Activated CD8-positive, alpha-beta T cell treated with anti-CD3 and anti-CD28 coated beads for 36 hours (primary cell): ENCODE data around the gene AGR3. TPM values are rescaled to one million over a fixed set of nuclear protein-coding genes. Genes with fewer than 3 reads are reported as not detected.

Experiments used
- ATAC-seq: fragments of 200-7000 bp; cut with Tn5 transposase; one replicate; pipeline ENCODE4 v1.10.0; 2021; ENCODE audit warnings: mild to moderate bottlenecking, moderate library complexity
- CTCF ChIA-PET: fragments of 350-600 bp; sonication (Branson Sonifier 250); formaldehyde crosslinking; loops from one replicate; lab custom pipeline; 2021; ENCODE audit warnings: antibody characterized with exemption; lab: Charles Lee
- POLR2A ChIA-PET: fragments of 350-600 bp; sonication (Branson Sonifier 250); formaldehyde crosslinking; loops from one replicate; lab custom pipeline; 2021; ENCODE audit warnings: antibody characterized with exemption; lab: Charles Lee
- DNase-seq: peaks from one replicate; pipeline ENCODE4 v3.0.0-alpha.2; 2020
- H3K27ac Mint-ChIP-seq: one replicate; pipeline ENCODE4 v1.8.0; 2021; ENCODE audit warnings: mild to moderate bottlenecking, mixed read lengths
- H3K27me3 Mint-ChIP-seq: one replicate; pipeline ENCODE4 v1.8.0; 2021; ENCODE audit warnings: mixed read lengths
- H3K36me3 Mint-ChIP-seq: one replicate; pipeline ENCODE4 v1.8.0; 2021; ENCODE audit warnings: low read depth, mixed read lengths
- H3K4me1 Mint-ChIP-seq: one replicate; pipeline ENCODE4 v1.8.0; 2021; ENCODE audit warnings: low read depth, mixed read lengths
- H3K4me3 Mint-ChIP-seq: one replicate; pipeline ENCODE4 v1.8.0; 2021; ENCODE audit warnings: mild to moderate bottlenecking, moderate library complexity, mixed read lengths
- H3K9me3 Mint-ChIP-seq: one replicate; pipeline ENCODE4 v1.8.0; 2021; ENCODE audit warnings: mixed read lengths
- intact Hi-C: fragments of 100-400 bp; cut with micrococcal nuclease; formaldehyde crosslinking; loops from one replicate; pipeline ENCODE4 v1.10.0; 2022
- total RNA-seq, 2 experiments: library from RNA; stranded (reverse); gene quantifications; one replicate each; pipeline ENCODE4 v1.2.3, GENCODE V29; 2021
- TF ChIP-seq, protein P1 (sequence below): fragments of 200-600 bp; IDR thresholded peaks from one replicate; pipeline ENCODE4 v1.8.0; 2022; ENCODE audit warnings: antibody characterized with exemption, mild to moderate bottlenecking

The AGR3 gene
- total RNA-seq, 2 experiments from 2014 or later: not detected

DNA sequence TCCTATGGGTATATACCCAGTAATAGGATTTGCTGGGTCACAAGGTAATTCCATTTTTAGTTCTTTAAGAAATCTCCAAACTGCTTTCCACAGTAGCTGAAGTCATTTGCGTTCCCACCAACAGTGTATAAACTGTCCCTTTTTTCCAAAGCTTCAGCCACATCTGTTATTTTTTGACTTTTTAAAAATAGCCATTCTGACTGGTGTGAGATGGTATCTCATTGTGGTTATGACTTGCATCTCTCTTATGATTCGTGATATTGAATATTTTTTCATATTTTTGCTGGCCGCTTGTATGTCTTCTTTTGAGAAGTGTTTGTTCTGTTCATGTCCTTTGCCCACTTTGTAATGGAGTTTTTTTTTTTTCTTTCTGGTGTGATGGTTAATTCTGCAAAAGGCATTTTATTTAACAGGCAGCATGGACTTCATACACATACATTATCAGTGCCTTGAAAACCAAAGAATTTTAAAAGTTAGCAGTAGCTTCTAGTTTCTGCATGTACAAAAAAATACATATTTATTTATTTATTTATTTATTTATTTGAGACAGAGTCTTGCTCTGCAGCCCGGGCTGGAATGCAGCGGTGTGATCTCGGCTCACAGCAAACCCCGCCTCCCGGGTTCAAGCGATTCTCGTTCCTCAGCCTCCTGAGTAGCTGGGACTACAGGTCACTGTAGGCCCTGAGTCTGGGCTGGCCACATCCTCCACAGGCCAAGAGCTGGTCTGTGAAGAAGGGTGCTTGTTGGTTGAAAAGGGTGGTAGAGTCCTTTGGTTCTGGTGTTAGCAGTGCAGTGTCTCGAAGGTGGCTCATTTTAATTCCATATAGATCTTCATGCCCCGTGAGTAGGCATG is 32.3 kb downstream of the AGR3 start:
- Mint-ChIP-seq H3K36me3 (no peaks in the 10 kb centered on the region), H3K27ac (no peak overlapping the region), H3K4me3 (no peak overlapping the region), H3K4me1 (no peaks in the 10 kb centered on the region), H3K27me3 (peaks cover 18% of the 10 kb centered on the region), H3K9me3 (no peaks in the 10 kb centered on the region)
- intact Hi-C loops: no loop called here
- DNase-seq (no peak), ATAC-seq (no peak)
- POLR2A ChIA-PET: no interaction called here
- TF ChIP-seq, protein P1, sequence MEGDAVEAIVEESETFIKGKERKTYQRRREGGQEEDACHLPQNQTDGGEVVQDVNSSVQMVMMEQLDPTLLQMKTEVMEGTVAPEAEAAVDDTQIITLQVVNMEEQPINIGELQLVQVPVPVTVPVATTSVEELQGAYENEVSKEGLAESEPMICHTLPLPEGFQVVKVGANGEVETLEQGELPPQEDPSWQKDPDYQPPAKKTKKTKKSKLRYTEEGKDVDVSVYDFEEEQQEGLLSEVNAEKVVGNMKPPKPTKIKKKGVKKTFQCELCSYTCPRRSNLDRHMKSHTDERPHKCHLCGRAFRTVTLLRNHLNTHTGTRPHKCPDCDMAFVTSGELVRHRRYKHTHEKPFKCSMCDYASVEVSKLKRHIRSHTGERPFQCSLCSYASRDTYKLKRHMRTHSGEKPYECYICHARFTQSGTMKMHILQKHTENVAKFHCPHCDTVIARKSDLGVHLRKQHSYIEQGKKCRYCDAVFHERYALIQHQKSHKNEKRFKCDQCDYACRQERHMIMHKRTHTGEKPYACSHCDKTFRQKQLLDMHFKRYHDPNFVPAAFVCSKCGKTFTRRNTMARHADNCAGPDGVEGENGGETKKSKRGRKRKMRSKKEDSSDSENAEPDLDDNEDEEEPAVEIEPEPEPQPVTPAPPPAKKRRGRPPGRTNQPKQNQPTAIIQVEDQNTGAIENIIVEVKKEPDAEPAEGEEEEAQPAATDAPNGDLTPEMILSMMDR: no peak
- CTCF ChIA-PET: interaction anchor here (0.5 to 1.3 kb wide), 2 partner anchors 12 to 48 kb away, joined by 3 read pairs; no protein-coding TSS in a partner anchor

DNA sequence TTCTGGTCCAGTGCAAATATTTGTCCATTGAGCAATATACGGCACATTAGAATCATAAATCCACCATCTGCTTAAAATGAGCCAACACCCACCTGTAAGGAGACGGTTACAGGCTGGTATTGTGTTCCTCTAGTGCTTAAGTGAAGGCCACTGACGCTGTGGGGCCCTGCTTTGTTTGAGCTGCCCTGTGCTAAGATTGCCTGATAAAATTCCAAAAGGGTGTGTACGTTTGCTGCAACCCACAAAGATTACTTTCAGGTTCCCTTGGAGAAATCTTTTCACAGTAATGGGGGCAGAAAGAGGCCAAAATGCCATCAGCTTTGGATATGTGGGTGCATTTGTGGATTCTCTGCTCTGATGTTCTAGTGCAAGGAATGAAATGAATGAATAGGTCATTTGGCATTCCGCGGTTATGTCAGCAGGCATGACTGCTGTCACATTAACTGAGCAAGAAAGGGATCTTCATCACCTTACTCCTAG is 34.4 kb downstream of the AGR3 start:
- no peaks in the 10 kb centered on the region for H3K9me3 Mint-ChIP-seq
- ATAC-seq (no peak), DNase-seq (no peak)
- no peaks in the 10 kb centered on the region for H3K4me1 Mint-ChIP-seq
- no peak overlapping the region for H3K4me3 Mint-ChIP-seq
- intact Hi-C loops: no loop called here
- TF ChIP-seq, protein P1: no peak
- no peaks in the 10 kb centered on the region for H3K36me3 Mint-ChIP-seq
- ChIA-PET POLR2A (no interaction called here), CTCF (no interaction called here)
- H3K27ac Mint-ChIP-seq: no peak overlapping the region
- peaks cover 18% of the 10 kb centered on the region for H3K27me3 Mint-ChIP-seq

DNA sequence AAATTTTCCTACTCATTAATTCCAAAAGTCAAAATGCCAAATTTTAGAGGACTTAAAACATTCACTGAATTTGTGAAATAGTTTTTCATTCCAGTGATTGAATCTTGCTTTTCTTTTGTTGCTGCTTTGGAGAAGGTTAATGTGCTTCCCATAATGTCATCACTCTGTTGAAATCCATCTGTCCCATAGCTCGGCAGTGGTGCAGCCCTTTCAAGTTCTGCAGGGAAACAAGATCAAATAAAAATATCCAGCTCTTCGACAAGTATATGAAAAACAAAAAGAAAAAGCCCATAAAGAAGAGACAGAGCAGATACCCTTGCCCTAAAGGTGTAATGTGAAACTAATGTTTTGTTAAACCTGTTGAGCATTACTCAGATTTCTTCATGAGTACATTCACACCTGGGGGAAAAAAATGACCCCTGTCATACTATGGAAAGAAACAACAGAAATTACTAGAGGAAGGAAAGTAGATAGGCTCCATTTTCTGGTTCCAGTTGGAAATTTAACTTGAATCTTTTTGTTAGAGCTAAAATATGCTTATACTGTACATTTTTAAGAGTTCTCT is 35.1 kb downstream of the AGR3 start:
- Mint-ChIP-seq H3K27me3 (peaks cover 15% of the 10 kb centered on the region), H3K36me3 (no peaks in the 10 kb centered on the region), H3K9me3 (no peaks in the 10 kb centered on the region), H3K4me3 (no peak overlapping the region), H3K27ac (no peak overlapping the region), H3K4me1 (no peaks in the 10 kb centered on the region)
- DNase-seq (no peak), ATAC-seq (no peak)
- TF ChIP-seq, protein P1: no peak
- intact Hi-C loops: no loop called here
- ChIA-PET CTCF (no interaction called here), POLR2A (no interaction called here)

DNA sequence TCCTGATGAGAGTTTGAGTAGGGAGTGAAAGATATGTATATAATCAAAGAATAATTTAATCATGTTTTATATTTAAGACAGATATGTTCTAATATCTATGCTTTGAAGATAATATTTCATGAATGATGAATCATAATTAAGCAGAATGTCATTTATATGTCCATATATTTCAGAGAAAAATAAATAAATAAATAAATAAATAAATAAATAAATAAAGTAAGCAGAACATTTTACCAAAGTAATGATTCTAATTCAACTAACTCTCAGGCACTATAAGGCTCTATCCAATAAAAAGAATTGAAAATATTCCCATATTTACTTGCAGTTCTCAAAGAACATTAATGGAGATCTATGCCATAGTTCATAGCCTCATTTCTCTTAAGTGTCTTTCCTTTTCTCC is 36.0 kb downstream of the AGR3 start:
- H3K36me3 Mint-ChIP-seq: no peaks in the 10 kb centered on the region
- no peak overlapping the region for H3K27ac Mint-ChIP-seq
- intact Hi-C loops: no loop called here
- H3K9me3 Mint-ChIP-seq: no peaks in the 10 kb centered on the region
- ChIA-PET POLR2A (no interaction called here), CTCF (no interaction called here)
- TF ChIP-seq, protein P1: no peak
- ATAC-seq: no peak
- no peak for DNase-seq
- peaks cover 11% of the 10 kb centered on the region for H3K27me3 Mint-ChIP-seq
- no peaks in the 10 kb centered on the region for H3K4me1 Mint-ChIP-seq
- no peak overlapping the region for H3K4me3 Mint-ChIP-seq

DNA sequence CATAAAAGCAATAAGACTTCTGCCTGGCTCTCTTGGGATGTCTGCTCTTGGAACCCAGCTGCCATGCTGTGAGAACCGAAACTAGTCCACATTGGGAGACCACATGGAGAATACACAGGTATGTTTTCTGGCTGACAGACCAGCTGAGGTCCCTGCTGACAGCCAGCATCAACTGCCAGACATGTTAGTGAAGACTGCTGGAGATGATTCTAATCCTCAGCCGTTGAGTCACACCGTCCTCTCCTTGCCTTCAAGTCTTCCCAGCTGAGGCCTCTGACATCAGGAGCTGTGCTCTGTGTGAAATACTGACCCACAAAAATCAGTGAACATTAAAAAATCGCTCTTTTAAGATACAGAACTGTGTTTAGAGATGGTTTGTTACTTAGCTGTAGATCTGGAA is 40.1 kb downstream of the AGR3 start:
- POLR2A ChIA-PET: no interaction called here

More for the DNA sequence above, 40.1 kb downstream of the AGR3 start:
- H3K4me1 Mint-ChIP-seq: no peaks in the 10 kb centered on the region
- TF ChIP-seq, protein P1: no peak
- no peak for ATAC-seq
- H3K36me3 Mint-ChIP-seq: no peaks in the 10 kb centered on the region
- CTCF ChIA-PET: interaction anchor here (1.1 kb wide), 1 partner anchor 277 kb away, joined by 3 read pairs; no protein-coding TSS in a partner anchor
- intact Hi-C loops: no loop called here
- DNase-seq: no peak
- peaks cover 3% of the 10 kb centered on the region for H3K27me3 Mint-ChIP-seq
- no peak overlapping the region for H3K27ac Mint-ChIP-seq
- no peaks in the 10 kb centered on the region for H3K9me3 Mint-ChIP-seq
- no peak overlapping the region for H3K4me3 Mint-ChIP-seq
